HEK293 (cell line): ENCODE measurements around the gene MCIDAS.

Source experiments
- CTCF ChIA-PET: fragments of 350-600 bp; formaldehyde crosslinking; extraction: SDS; loops from one replicate; lab custom pipeline; 2021; ENCODE audit warnings: antibody characterized with exemption; lab: Yijun Ruan, JAX
- POLR2A ChIA-PET: fragments of 300-600 bp; formaldehyde crosslinking; extraction: SDS; loops from one replicate; lab custom pipeline; 2020; ENCODE audit warnings: antibody characterized with exemption, inconsistent platforms; lab: Yijun Ruan, JAX
- H3K27ac ChIP-seq: fragments of 200-500 bp; sonication (Bioruptor generic); 2 replicates; pipeline ENCODE4 v1.5.1; 2014; ENCODE audit warnings: low read depth, low read length, control low read depth, inconsistent platforms; ENCODE audit errors: extremely low read depth
- H3K36me3 ChIP-seq, 2 experiments: fragments of 200-500 bp in 1 of 2; sonication (Bioruptor generic) in 1 of 2; 1 replicate in 1 of 2; 2 replicates in 1 of 2; pipeline ENCODE4 v1.5.1; 2014 to 2017; ENCODE audit warnings: inconsistent platforms in 2 of 2, low read length in 2 of 2; ENCODE audit not compliant: control insufficient read depth in 2 of 2, insufficient read depth in 1 of 2
- H3K4me1 ChIP-seq: fragments of 200-500 bp; sonication (Bioruptor generic); 2 replicates; pipeline ENCODE4 v1.5.1; 2014; ENCODE audit warnings: mild to moderate bottlenecking, low read length, inconsistent platforms; ENCODE audit not compliant: control insufficient read depth, insufficient read depth
- H3K4me3 ChIP-seq: 2 replicates; pipeline ENCODE4 v1.5.1; 2011; ENCODE audit warnings: low read depth, mild to moderate bottlenecking, control low read depth, low read length, moderate library complexity
- H3K9me3 ChIP-seq: fragments of 200-500 bp; sonication (Bioruptor generic); 2 replicates; pipeline ENCODE4 v1.5.1; 2014; ENCODE audit warnings: low read depth, low read length, inconsistent platforms; ENCODE audit not compliant: control insufficient read depth, insufficient read depth
- KLF7 ChIP-seq: fragments of 450-650 bp; formaldehyde crosslinking; IDR thresholded peaks from 2 replicates; pipeline ENCODE4 v1.5.1; 2016; ENCODE audit warnings: missing biosample characterization, missing genetic modification characterization, borderline replicate concordance
- PRDM2 ChIP-seq: fragments of 450-650 bp; formaldehyde crosslinking; IDR thresholded peaks from 2 replicates; pipeline ENCODE4 v1.5.1; 2016; ENCODE audit warnings: missing biosample characterization, missing genetic modification characterization, borderline replicate concordance
- SP2 ChIP-seq: fragments of 450-650 bp; formaldehyde crosslinking; IDR thresholded peaks from 2 replicates; pipeline ENCODE4 v1.5.1; 2016; ENCODE audit warnings: missing biosample characterization, missing genetic modification characterization
- ZBTB17 ChIP-seq: fragments of 450-650 bp; formaldehyde crosslinking; IDR thresholded peaks from 2 replicates; pipeline ENCODE4 v1.5.1; 2016; ENCODE audit warnings: missing biosample characterization, missing genetic modification characterization
- ZFHX2 ChIP-seq: fragments of 450-650 bp; formaldehyde crosslinking; conservative IDR thresholded peaks from 2 replicates; pipeline ENCODE4 v1.5.1; 2016; ENCODE audit warnings: missing biosample characterization, missing genetic modification characterization
- ZFP37 ChIP-seq: fragments of 450-650 bp; formaldehyde crosslinking; IDR thresholded peaks from 2 replicates; pipeline ENCODE4 v1.5.1; 2016; ENCODE audit warnings: missing biosample characterization, missing genetic modification characterization
- ZNF174 ChIP-seq: fragments of 450-650 bp; formaldehyde crosslinking; IDR thresholded peaks from 2 replicates; pipeline ENCODE4 v1.5.0; 2017; ENCODE audit warnings: missing biosample characterization, mild to moderate bottlenecking, missing genetic modification characterization
- ZNF335 ChIP-seq: fragments of 450-650 bp; formaldehyde crosslinking; conservative IDR thresholded peaks from 2 replicates; pipeline ENCODE4 v1.5.1; 2016; ENCODE audit warnings: missing biosample characterization, missing genetic modification characterization
- ZNF366 ChIP-seq: fragments of 450-650 bp; formaldehyde crosslinking; conservative IDR thresholded peaks from 2 replicates; pipeline ENCODE4 v1.5.1; 2016; ENCODE audit warnings: missing biosample characterization, missing genetic modification characterization
- ZNF426 ChIP-seq: fragments of 450-650 bp; formaldehyde crosslinking; IDR thresholded peaks from 2 replicates; pipeline ENCODE4 v1.5.1; 2017; ENCODE audit warnings: missing biosample characterization, missing genetic modification characterization, mild to moderate bottlenecking, inconsistent platforms, moderate library complexity
- ZNF488 ChIP-seq: fragments of 450-650 bp; formaldehyde crosslinking; IDR thresholded peaks from 2 replicates; pipeline ENCODE4 v1.5.1; 2016; ENCODE audit warnings: missing biosample characterization, missing genetic modification characterization
- ZNF600 ChIP-seq: fragments of 450-650 bp; formaldehyde crosslinking; IDR thresholded peaks from 2 replicates; pipeline ENCODE4 v1.5.1; 2016; ENCODE audit warnings: missing biosample characterization, missing genetic modification characterization
- ZNF660 ChIP-seq: fragments of 450-650 bp; IDR thresholded peaks from 2 replicates; pipeline ENCODE4 v1.5.1; 2018; ENCODE audit warnings: missing biosample characterization, mild to moderate bottlenecking, missing genetic modification characterization
- ZNF692 ChIP-seq: fragments of 450-650 bp; formaldehyde crosslinking; IDR thresholded peaks from 2 replicates; pipeline ENCODE4 v1.5.1; 2016; ENCODE audit warnings: missing biosample characterization, missing genetic modification characterization
- ZNF747 ChIP-seq: fragments of 450-650 bp; formaldehyde crosslinking; IDR thresholded peaks from 2 replicates; pipeline ENCODE4 v1.5.1; 2016; ENCODE audit warnings: missing biosample characterization, missing genetic modification characterization
- ZNF777 ChIP-seq: fragments of 450-650 bp; formaldehyde crosslinking; IDR thresholded peaks from 2 replicates; pipeline ENCODE4 v1.5.1; 2017; ENCODE audit warnings: missing biosample characterization, missing genetic modification characterization, borderline replicate concordance
- ZNF785 ChIP-seq: fragments of 450-650 bp; formaldehyde crosslinking; IDR thresholded peaks from 2 replicates; pipeline ENCODE4 v1.5.1; 2016; ENCODE audit warnings: missing biosample characterization, missing genetic modification characterization
- ZNF791 ChIP-seq: fragments of 450-650 bp; formaldehyde crosslinking; IDR thresholded peaks from 2 replicates; pipeline ENCODE4 v1.5.1; 2016; ENCODE audit warnings: missing biosample characterization, missing genetic modification characterization
- ZSCAN16 ChIP-seq: fragments of 450-650 bp; formaldehyde crosslinking; IDR thresholded peaks from 2 replicates; pipeline ENCODE4 v1.5.1; 2016; ENCODE audit warnings: missing biosample characterization, missing genetic modification characterization
- ZXDB ChIP-seq: fragments of 450-650 bp; formaldehyde crosslinking; IDR thresholded peaks from 2 replicates; pipeline ENCODE4 v1.5.1; 2016; ENCODE audit warnings: missing biosample characterization, missing genetic modification characterization

MCIDAS gene

GRCh38 chr5:55231919-55232270 is 4.8 kb upstream of the MCIDAS start (continued):
- TF ChIP-seq SP2 (tag by site-specific recombination) (no peak), ZNF600 (tag by site-specific recombination) (no peak), ZBTB17 (tag by site-specific recombination) (no peak), ZNF426 (tag by site-specific recombination) (no peak), PRDM2 (tag by site-specific recombination) (no peak)

GRCh38 chr5:55231029-55231918 is 4.2 kb upstream of the MCIDAS start:
- Histone ChIP-seq H3K36me3 (no peaks in the 10 kb centered on the region), H3K4me1 (no peaks in the 10 kb centered on the region; the same call in 1 of the 2 replicates), H3K27ac (no peak overlapping the region), H3K4me3 (no peak overlapping the region), H3K9me3 (no peaks in the 10 kb centered on the region)
- CTCF ChIA-PET: interaction anchor here (0.9 to 1.6 kb wide), 2 partner anchors 44 to 112 kb away, joined by 3 to 4 read pairs; no protein-coding TSS in a partner anchor
- TF ChIP-seq ZNF174 (tag by site-specific recombination): no peak
- TF ChIP-seq KLF7 (tag by site-specific recombination): no peak
- TF ChIP-seq ZNF692 (tag by site-specific recombination): no peak
- TF ChIP-seq ZFHX2 (tag by site-specific recombination): no peak
- TF ChIP-seq ZNF488 (tag by site-specific recombination): no peak
- no peak for TF ChIP-seq ZNF791 (tag by site-specific recombination)
- POLR2A ChIA-PET: interaction anchor here (5.3 kb wide), 1 partner anchor 76 kb away, joined by 38 read pairs; the partner anchor contains the start of genes DHX29 and MTREX

DNA sequence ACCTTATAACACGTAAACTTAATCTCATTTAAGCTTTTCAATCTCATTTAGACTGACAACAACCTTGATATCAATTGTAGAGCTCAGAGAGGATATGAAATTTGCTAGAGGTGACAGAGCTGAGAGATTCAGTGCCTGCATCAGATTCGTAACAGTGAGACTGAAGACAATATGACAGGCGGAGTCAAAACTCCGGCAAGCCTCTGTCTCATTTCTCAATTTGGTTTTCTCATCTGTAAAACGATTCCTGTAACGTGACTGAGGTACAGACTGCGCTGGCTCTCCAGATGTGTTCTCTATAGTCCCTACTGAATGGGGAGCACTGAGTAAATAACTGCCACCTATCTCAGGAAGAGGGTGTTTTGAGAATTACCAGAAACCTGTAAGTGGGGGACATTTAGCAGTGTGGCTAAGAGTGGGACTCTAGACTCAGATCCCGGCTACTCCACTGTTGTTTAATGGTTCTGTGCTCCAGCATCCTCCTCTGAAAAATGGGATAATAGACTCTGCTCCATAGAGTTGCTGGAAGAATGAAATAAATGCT is 3.0 kb upstream of the MCIDAS start:
- CTCF ChIA-PET: interaction anchor here (0.6 kb wide), 1 partner anchor 9 kb away, joined by 3 read pairs; no protein-coding TSS in a partner anchor
- POLR2A ChIA-PET: no interaction called here
- H3K36me3 ChIP-seq: no peaks in the 10 kb centered on the region
- no peaks in the 10 kb centered on the region for H3K9me3 ChIP-seq
- H3K4me1 ChIP-seq: no peaks in the 10 kb centered on the region; the same call in 1 of the 2 replicates
- no peak overlapping the region for H3K4me3 ChIP-seq
- no peak overlapping the region for H3K27ac ChIP-seq
- TF ChIP-seq ZFP37 (tag by site-specific recombination): no peak
- no peak for TF ChIP-seq ZXDB
- TF ChIP-seq ZNF366 (tag by site-specific recombination): no peak
- no peak for TF ChIP-seq ZNF777
- TF ChIP-seq ZNF335 (tag by site-specific recombination): no peak
- no peak for TF ChIP-seq ZNF174 (tag by site-specific recombination)
- TF ChIP-seq ZSCAN16 (tag by site-specific recombination): no peak
- TF ChIP-seq ZNF660 (tag by site-specific recombination): no peak
- no peak for TF ChIP-seq ZNF747 (tag by site-specific recombination)
- TF ChIP-seq ZNF785: no peak
